ENCODE data around the gene TAC1. TPM values are rescaled to one million over a fixed set of nuclear protein-coding genes. Genes with fewer than 3 reads are reported as not detected.

Gene TAC1
- total RNA-seq, 2 experiments from 2014 or later, result not detected

- H3K27ac Mint-ChIP-seq, result no peak overlapping the region
- H3K9me3 Mint-ChIP-seq, result no peaks in the 10 kb centered on the region
- ChIA-PET CTCF (no interaction called here), POLR2A (no interaction called here)
- peaks cover 69% of the 10 kb centered on the region for H3K27me3 Mint-ChIP-seq
- peaks cover 32 to 70% of the 10 kb centered on the region in 2 experiments for H3K27me3 ChIP-seq (ENCODE audit: control insufficient read depth in 1 of 2, insufficient read depth in 2 of 2, low read length in 2 of 2)
- no peaks in the 10 kb centered on the region for H3K36me3 ChIP-seq (ENCODE audit: insufficient read depth, low read length)
- no peak overlapping the region for H3K4me3 ChIP-seq (ENCODE audit: low read length)
- no peak overlapping the region for H3K27ac ChIP-seq (ENCODE audit: low read depth in 1 of 2, low read length in 2 of 2)
- peaks cover 16% of the 10 kb centered on the region for H3K4me1 ChIP-seq (ENCODE audit: insufficient read depth, low read length)
- intact Hi-C loops (cut with DNase I, micrococcal nuclease), result no loop called here
- TF ChIP-seq CTCF (IDR thresholded peaks at IDR 0.05), result no peak
- peaks cover 23% of the 10 kb centered on the region for H3K4me1 Mint-ChIP-seq (ENCODE audit: low read depth)
- ATAC-seq (ENCODE audit: poor library complexity), result no peak
- peaks cover 0 to 11% of the 10 kb centered on the region in 2 experiments for H3K9me3 ChIP-seq (ENCODE audit: control insufficient read depth in 1 of 2, insufficient read depth in 1 of 2, low read length in 2 of 2)
- H3K4me3 Mint-ChIP-seq, result no peak overlapping the region
- no peaks in the 10 kb centered on the region for H3K36me3 Mint-ChIP-seq (ENCODE audit: low read depth)
- no peak for DNase-seq
Measured at GRCh38 chr7:97732565-97733275, 834 bp downstream of the TAC1 start.

GRCh38 chr7:97733276-97734161, 1.6 kb downstream of the TAC1 start:
- H3K27ac ChIP-seq (ENCODE audit: low read depth in 1 of 2, low read length in 2 of 2), result no peak overlapping the region
- DNase-seq, result no peak
- ChIA-PET CTCF (no interaction called here), POLR2A (no interaction called here)
- intact Hi-C loops (cut with DNase I, micrococcal nuclease), result no loop called here
- H3K9me3 Mint-ChIP-seq, result no peaks in the 10 kb centered on the region
- ATAC-seq (ENCODE audit: poor library complexity), result no peak
- H3K4me3 ChIP-seq (ENCODE audit: low read length), result no peak overlapping the region
- no peak for TF ChIP-seq CTCF (IDR thresholded peaks at IDR 0.05)
- H3K27me3 Mint-ChIP-seq, result peaks cover 66% of the 10 kb centered on the region
- H3K9me3 ChIP-seq (ENCODE audit: control insufficient read depth in 1 of 2, insufficient read depth in 1 of 2, low read length in 2 of 2), result peaks cover 0 to 8% of the 10 kb centered on the region in 2 experiments
- no peak overlapping the region for H3K27ac Mint-ChIP-seq
- H3K4me1 ChIP-seq (ENCODE audit: insufficient read depth, low read length), result peaks cover 16% of the 10 kb centered on the region
- H3K27me3 ChIP-seq (ENCODE audit: control insufficient read depth in 1 of 2, insufficient read depth in 2 of 2, low read length in 2 of 2), result peaks cover 32 to 66% of the 10 kb centered on the region in 2 experiments
- H3K36me3 ChIP-seq (ENCODE audit: insufficient read depth, low read length), result no peaks in the 10 kb centered on the region
- H3K4me1 Mint-ChIP-seq (ENCODE audit: low read depth), result peaks cover 23% of the 10 kb centered on the region
- H3K36me3 Mint-ChIP-seq (ENCODE audit: low read depth), result no peaks in the 10 kb centered on the region
- no peak overlapping the region for H3K4me3 Mint-ChIP-seq

- Histone ChIP-seq H3K36me3 (ENCODE audit: insufficient read depth, low read length) (no peaks in the 10 kb centered on the region), H3K4me1 (ENCODE audit: insufficient read depth, low read length) (peaks cover 16% of the 10 kb centered on the region), H3K9me3 (ENCODE audit: control insufficient read depth in 1 of 2, insufficient read depth in 1 of 2, low read length in 2 of 2) (peaks cover 0 to 8% of the 10 kb centered on the region in 2 experiments), H3K27ac (ENCODE audit: low read depth in 1 of 2, low read length in 2 of 2) (no peak overlapping the region), H3K27me3 (ENCODE audit: control insufficient read depth in 1 of 2, insufficient read depth in 2 of 2, low read length in 2 of 2) (peaks cover 32 to 60% of the 10 kb centered on the region in 2 experiments), H3K4me3 (ENCODE audit: low read length) (no peak overlapping the region)
- Mint-ChIP-seq H3K27ac (no peak overlapping the region), H3K27me3 (peaks cover 62% of the 10 kb centered on the region), H3K9me3 (no peaks in the 10 kb centered on the region), H3K36me3 (ENCODE audit: low read depth) (no peaks in the 10 kb centered on the region), H3K4me1 (ENCODE audit: low read depth) (peaks cover 23% of the 10 kb centered on the region), H3K4me3 (no peak overlapping the region)
- POLR2A ChIA-PET, result no interaction called here
- intact Hi-C loops (cut with DNase I, micrococcal nuclease), result no loop called here
- no peak for ATAC-seq (ENCODE audit: poor library complexity)
- DNase-seq, result no peak
- TF ChIP-seq CTCF (IDR thresholded peaks at IDR 0.05), result no peak
- CTCF ChIA-PET, result no interaction called here
Measured at GRCh38 chr7:97734255-97734654, 2.4 kb downstream of the TAC1 start.
